ENCODE measurements around the gene TPD52L1. TPM values are rescaled to one million over a fixed set of nuclear protein-coding genes. Genes with fewer than 3 reads are reported as not detected.

Gene TPD52L1
- total RNA-seq, 2 donors from 2014 or later, result 24.9 to 39.1 TPM

GRCh38 chr6:125208625-125209249 is 55.2 kb downstream of the TPD52L1 start:
- no peaks in the 10 kb centered on the region for H3K9me3 Mint-ChIP-seq
- H3K36me3 ChIP-seq (ENCODE audit: control insufficient read depth, insufficient read depth, low read length), result no peaks in the 10 kb centered on the region
- H3K27ac ChIP-seq (ENCODE audit: low read depth, low read length), result no peak overlapping the region
- H3K4me3 ChIP-seq (ENCODE audit: low read length), result no peak overlapping the region
- no peak for DNase-seq
- TF ChIP-seq, protein P1, sequence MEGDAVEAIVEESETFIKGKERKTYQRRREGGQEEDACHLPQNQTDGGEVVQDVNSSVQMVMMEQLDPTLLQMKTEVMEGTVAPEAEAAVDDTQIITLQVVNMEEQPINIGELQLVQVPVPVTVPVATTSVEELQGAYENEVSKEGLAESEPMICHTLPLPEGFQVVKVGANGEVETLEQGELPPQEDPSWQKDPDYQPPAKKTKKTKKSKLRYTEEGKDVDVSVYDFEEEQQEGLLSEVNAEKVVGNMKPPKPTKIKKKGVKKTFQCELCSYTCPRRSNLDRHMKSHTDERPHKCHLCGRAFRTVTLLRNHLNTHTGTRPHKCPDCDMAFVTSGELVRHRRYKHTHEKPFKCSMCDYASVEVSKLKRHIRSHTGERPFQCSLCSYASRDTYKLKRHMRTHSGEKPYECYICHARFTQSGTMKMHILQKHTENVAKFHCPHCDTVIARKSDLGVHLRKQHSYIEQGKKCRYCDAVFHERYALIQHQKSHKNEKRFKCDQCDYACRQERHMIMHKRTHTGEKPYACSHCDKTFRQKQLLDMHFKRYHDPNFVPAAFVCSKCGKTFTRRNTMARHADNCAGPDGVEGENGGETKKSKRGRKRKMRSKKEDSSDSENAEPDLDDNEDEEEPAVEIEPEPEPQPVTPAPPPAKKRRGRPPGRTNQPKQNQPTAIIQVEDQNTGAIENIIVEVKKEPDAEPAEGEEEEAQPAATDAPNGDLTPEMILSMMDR (conservative IDR thresholded peaks at IDR 0.05), result no peak
- H3K27me3 Mint-ChIP-seq (ENCODE audit: insufficient read depth), result no peaks in the 10 kb centered on the region
- no peaks in the 10 kb centered on the region for H3K4me1 ChIP-seq (ENCODE audit: control insufficient read depth, insufficient read depth, low read length)
- no peak overlapping the region for H3K27ac Mint-ChIP-seq
- H3K4me1 Mint-ChIP-seq, result peaks cover under 1% of the 10 kb centered on the region
- no peak overlapping the region for H3K4me3 Mint-ChIP-seq
- H3K27me3 ChIP-seq (ENCODE audit: control insufficient read depth, insufficient read depth, low read length, poor library complexity, severe bottlenecking), result no peaks in the 10 kb centered on the region
- no peak overlapping the region for H3K9ac ChIP-seq (ENCODE audit: extremely low read depth, low read length, poor library complexity, severe bottlenecking)
- WGBS, 2 experiments (ENCODE audit: insufficient coverage in 1 of 2, insufficient read length in 1 of 2), result 91 to 96% methylated on average over 4 to 5 of the region's 5 CpGs
- no peaks in the 10 kb centered on the region for H3K36me3 Mint-ChIP-seq (ENCODE audit: low read depth)
- H3K9me3 ChIP-seq (ENCODE audit: control insufficient read depth, low read length), result peaks cover 7% of the 10 kb centered on the region

DNA sequence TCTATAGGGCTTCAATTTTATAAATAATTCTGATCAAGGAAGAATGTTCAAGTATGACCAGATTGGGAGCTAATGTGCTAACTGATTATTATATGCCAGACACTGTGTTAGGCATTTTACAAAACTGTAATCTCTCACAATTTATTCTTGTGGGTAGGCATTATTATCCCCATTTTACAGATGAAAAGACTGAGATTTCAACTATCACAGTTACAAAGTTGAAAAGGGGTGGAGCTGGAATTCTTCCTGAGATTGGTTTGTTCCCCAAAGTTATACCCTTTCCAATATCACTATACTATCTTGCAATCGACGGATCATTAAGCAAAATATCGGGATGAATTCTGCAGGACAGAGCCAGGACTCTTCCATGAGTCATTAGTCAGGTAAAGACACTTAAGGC is 57.1 kb downstream of the TPD52L1 start:
- no peak overlapping the region for H3K27ac Mint-ChIP-seq
- H3K36me3 Mint-ChIP-seq (ENCODE audit: low read depth), result no peaks in the 10 kb centered on the region
- H3K4me3 Mint-ChIP-seq, result no peak overlapping the region
- no peaks in the 10 kb centered on the region for H3K36me3 ChIP-seq (ENCODE audit: control insufficient read depth, insufficient read depth, low read length)
- H3K4me1 Mint-ChIP-seq, result no peaks in the 10 kb centered on the region
- H3K9me3 Mint-ChIP-seq, result no peaks in the 10 kb centered on the region
- H3K27me3 Mint-ChIP-seq (ENCODE audit: insufficient read depth), result no peaks in the 10 kb centered on the region
- DNase-seq, result no peak
- no peak overlapping the region for H3K27ac ChIP-seq (ENCODE audit: low read depth, low read length)
- no peaks in the 10 kb centered on the region for H3K4me1 ChIP-seq (ENCODE audit: control insufficient read depth, insufficient read depth, low read length)
- no peak overlapping the region for H3K4me3 ChIP-seq (ENCODE audit: low read length)
- H3K9ac ChIP-seq (ENCODE audit: extremely low read depth, low read length, poor library complexity, severe bottlenecking), result no peak overlapping the region
- TF ChIP-seq, protein P1 (conservative IDR thresholded peaks at IDR 0.05), result no peak
- H3K27me3 ChIP-seq (ENCODE audit: control insufficient read depth, insufficient read depth, low read length, poor library complexity, severe bottlenecking), result no peaks in the 10 kb centered on the region
- 96 to 100% methylated on average over 1 to 3 of the region's 3 CpGs for WGBS, 2 experiments (ENCODE audit: insufficient coverage in 1 of 2, insufficient read length in 1 of 2)
- H3K9me3 ChIP-seq (ENCODE audit: control insufficient read depth, low read length), result peaks cover 7% of the 10 kb centered on the region

DNA sequence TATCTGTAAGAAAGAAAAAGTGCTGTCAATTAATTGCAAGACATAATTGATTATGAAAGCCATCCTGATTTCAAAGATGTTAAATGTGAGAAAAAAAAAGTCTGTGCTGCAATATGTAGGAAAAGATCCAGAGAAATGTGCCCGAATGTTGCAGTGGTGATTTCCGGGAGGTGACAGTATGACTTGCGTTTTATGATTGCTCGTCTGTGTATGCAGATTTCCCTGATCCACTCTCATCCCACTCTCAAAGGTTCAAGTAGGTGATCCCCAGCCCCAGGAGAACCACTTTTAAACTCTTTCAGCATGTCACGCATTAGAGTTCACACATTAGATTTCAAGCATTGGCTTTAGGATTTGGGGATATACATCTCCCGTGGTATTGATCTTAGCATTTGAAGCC is 57.8 kb downstream of the TPD52L1 start:
- 92 to 93% methylated on average over 6 of the region's 6 CpGs for WGBS, 2 experiments (ENCODE audit: insufficient coverage in 1 of 2, insufficient read length in 1 of 2)
- H3K4me1 ChIP-seq (ENCODE audit: control insufficient read depth, insufficient read depth, low read length), result no peaks in the 10 kb centered on the region
- H3K4me3 Mint-ChIP-seq, result no peak overlapping the region
- no peak overlapping the region for H3K27ac ChIP-seq (ENCODE audit: low read depth, low read length)
- TF ChIP-seq, protein P1 (conservative IDR thresholded peaks at IDR 0.05), result no peak
- H3K9me3 ChIP-seq (ENCODE audit: control insufficient read depth, low read length), result peaks cover 7% of the 10 kb centered on the region
- no peaks in the 10 kb centered on the region for H3K9me3 Mint-ChIP-seq
- no peak for DNase-seq
- no peaks in the 10 kb centered on the region for H3K4me1 Mint-ChIP-seq
- H3K27me3 Mint-ChIP-seq (ENCODE audit: insufficient read depth), result no peaks in the 10 kb centered on the region
- H3K36me3 ChIP-seq (ENCODE audit: control insufficient read depth, insufficient read depth, low read length), result no peaks in the 10 kb centered on the region
- no peak overlapping the region for H3K27ac Mint-ChIP-seq
- no peaks in the 10 kb centered on the region for H3K36me3 Mint-ChIP-seq (ENCODE audit: low read depth)
- no peak overlapping the region for H3K4me3 ChIP-seq (ENCODE audit: low read length)
- no peak overlapping the region for H3K9ac ChIP-seq (ENCODE audit: extremely low read depth, low read length, poor library complexity, severe bottlenecking)
- no peaks in the 10 kb centered on the region for H3K27me3 ChIP-seq (ENCODE audit: control insufficient read depth, insufficient read depth, low read length, poor library complexity, severe bottlenecking)
